HepG2 (cell line): Measurements from ENCODE around the gene CASP1.

Experiments
- MXI1 ChIP-seq: IDR thresholded peaks from 3 replicates; pipeline ENCODE4 v1.6.1; 2012; ENCODE audit warnings: low read depth, low read length, inconsistent platforms, borderline replicate concordance
- POLR2AphosphoS5 ChIP-seq: IDR thresholded peaks from 2 replicates; pipeline ENCODE4 v1.6.1; 2012; ENCODE audit warnings: low read depth, low read length
- TP53 ChIP-seq: sonication (generic); formaldehyde crosslinking; conservative IDR thresholded peaks from 2 replicates; pipeline ENCODE4 v1.4.0; 2020; ENCODE audit warnings: missing genetic modification reagents
- ZNF335 ChIP-seq: sonication (generic); formaldehyde crosslinking; IDR thresholded peaks from 2 replicates; pipeline ENCODE4 v1.4.0; 2020; ENCODE audit warnings: missing genetic modification reagents
- TF ChIP-seq, protein P1 (sequence below): sonication (generic); formaldehyde crosslinking; IDR thresholded peaks from 2 replicates; pipeline ENCODE4 v1.5.0; 2020; ENCODE audit warnings: mild to moderate bottlenecking, missing genetic modification reagents, moderate library complexity
- TF ChIP-seq, protein P2 (sequence below), 2 experiments: IDR thresholded peaks; 2 replicates each; pipeline ENCODE4 v1.6.1; 2011 to 2012; ENCODE audit warnings: low read length in 2 of 2, borderline replicate concordance in 1 of 2, low read depth in 1 of 2, mild to moderate bottlenecking in 1 of 2, moderate library complexity in 1 of 2

DNA sequence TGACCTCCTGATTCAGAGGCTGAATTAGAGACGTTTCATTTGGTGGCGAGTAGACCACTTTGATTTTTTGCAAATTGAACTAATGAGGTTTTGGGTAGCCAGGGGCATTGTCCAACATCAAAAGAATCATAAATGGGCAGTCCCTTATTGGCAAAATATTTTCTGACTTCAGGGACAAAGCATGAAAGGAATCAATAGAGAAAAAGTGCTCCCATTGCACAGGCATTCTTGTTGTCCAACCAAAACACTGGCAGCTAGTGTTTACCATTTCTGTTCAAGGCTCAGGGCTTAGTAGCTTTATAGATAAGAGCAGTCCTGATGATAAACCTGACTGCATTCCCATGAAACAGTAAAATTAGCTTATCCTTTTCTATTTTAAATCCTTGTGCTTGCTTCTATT, 16.6 kb upstream of the CASP1 start:
- TF ChIP-seq MXI1: no peak
- no peak for TF ChIP-seq POLR2AphosphoS5
- TF ChIP-seq, protein P1, sequence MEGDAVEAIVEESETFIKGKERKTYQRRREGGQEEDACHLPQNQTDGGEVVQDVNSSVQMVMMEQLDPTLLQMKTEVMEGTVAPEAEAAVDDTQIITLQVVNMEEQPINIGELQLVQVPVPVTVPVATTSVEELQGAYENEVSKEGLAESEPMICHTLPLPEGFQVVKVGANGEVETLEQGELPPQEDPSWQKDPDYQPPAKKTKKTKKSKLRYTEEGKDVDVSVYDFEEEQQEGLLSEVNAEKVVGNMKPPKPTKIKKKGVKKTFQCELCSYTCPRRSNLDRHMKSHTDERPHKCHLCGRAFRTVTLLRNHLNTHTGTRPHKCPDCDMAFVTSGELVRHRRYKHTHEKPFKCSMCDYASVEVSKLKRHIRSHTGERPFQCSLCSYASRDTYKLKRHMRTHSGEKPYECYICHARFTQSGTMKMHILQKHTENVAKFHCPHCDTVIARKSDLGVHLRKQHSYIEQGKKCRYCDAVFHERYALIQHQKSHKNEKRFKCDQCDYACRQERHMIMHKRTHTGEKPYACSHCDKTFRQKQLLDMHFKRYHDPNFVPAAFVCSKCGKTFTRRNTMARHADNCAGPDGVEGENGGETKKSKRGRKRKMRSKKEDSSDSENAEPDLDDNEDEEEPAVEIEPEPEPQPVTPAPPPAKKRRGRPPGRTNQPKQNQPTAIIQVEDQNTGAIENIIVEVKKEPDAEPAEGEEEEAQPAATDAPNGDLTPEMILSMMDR (CRISPR knock-in tag): no peak
- no peak for TF ChIP-seq ZNF335 (CRISPR knock-in tag)
- no peak for TF ChIP-seq TP53
- TF ChIP-seq, protein P2, sequence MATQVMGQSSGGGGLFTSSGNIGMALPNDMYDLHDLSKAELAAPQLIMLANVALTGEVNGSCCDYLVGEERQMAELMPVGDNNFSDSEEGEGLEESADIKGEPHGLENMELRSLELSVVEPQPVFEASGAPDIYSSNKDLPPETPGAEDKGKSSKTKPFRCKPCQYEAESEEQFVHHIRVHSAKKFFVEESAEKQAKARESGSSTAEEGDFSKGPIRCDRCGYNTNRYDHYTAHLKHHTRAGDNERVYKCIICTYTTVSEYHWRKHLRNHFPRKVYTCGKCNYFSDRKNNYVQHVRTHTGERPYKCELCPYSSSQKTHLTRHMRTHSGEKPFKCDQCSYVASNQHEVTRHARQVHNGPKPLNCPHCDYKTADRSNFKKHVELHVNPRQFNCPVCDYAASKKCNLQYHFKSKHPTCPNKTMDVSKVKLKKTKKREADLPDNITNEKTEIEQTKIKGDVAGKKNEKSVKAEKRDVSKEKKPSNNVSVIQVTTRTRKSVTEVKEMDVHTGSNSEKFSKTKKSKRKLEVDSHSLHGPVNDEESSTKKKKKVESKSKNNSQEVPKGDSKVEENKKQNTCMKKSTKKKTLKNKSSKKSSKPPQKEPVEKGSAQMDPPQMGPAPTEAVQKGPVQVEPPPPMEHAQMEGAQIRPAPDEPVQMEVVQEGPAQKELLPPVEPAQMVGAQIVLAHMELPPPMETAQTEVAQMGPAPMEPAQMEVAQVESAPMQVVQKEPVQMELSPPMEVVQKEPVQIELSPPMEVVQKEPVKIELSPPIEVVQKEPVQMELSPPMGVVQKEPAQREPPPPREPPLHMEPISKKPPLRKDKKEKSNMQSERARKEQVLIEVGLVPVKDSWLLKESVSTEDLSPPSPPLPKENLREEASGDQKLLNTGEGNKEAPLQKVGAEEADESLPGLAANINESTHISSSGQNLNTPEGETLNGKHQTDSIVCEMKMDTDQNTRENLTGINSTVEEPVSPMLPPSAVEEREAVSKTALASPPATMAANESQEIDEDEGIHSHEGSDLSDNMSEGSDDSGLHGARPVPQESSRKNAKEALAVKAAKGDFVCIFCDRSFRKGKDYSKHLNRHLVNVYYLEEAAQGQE (IDR thresholded peaks at IDR 0.05; ENCODE audit: borderline replicate concordance in 1 of 2, low read depth in 1 of 2, low read length in 2 of 2): no peak
